ENCODE results near the gene DOCK4.

DOCK4 gene

DNA sequence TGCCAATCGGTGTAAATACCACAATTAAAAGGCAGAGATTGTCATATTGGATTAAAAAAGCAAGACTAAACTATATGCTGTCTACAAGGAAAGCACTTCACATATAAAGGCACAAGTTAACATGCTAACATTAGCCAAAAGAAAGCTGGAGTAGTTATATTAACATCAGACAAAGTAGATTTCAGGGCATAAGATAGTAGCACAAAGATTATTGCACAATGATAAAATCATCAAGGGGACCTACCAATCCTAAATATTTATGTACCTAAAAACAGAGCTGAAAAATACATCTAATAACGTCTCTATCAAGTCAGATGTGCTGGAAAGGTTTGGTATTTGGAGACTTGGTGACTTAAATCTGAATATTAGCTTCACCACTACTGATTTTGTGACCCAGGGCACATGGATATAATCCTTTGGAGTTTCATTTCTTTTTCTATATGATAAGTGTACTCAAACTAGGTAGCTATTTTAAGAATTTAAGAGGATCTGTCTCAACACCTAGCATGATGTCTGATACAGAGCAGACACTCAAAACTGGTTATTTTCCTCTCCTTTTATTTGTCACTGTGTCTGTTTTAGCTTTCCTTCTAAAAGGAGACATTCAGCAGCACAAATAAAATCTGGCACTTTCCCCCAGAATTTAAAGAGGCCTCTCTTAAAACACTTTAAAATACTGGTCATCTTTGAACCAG is 156.5 kb downstream of the DOCK4 start:
- TF ChIP-seq, protein P1, sequence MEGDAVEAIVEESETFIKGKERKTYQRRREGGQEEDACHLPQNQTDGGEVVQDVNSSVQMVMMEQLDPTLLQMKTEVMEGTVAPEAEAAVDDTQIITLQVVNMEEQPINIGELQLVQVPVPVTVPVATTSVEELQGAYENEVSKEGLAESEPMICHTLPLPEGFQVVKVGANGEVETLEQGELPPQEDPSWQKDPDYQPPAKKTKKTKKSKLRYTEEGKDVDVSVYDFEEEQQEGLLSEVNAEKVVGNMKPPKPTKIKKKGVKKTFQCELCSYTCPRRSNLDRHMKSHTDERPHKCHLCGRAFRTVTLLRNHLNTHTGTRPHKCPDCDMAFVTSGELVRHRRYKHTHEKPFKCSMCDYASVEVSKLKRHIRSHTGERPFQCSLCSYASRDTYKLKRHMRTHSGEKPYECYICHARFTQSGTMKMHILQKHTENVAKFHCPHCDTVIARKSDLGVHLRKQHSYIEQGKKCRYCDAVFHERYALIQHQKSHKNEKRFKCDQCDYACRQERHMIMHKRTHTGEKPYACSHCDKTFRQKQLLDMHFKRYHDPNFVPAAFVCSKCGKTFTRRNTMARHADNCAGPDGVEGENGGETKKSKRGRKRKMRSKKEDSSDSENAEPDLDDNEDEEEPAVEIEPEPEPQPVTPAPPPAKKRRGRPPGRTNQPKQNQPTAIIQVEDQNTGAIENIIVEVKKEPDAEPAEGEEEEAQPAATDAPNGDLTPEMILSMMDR (conservative IDR thresholded peaks at IDR 0.05) = no peak
- H3K27ac ChIP-seq = no peak overlapping the region

DNA sequence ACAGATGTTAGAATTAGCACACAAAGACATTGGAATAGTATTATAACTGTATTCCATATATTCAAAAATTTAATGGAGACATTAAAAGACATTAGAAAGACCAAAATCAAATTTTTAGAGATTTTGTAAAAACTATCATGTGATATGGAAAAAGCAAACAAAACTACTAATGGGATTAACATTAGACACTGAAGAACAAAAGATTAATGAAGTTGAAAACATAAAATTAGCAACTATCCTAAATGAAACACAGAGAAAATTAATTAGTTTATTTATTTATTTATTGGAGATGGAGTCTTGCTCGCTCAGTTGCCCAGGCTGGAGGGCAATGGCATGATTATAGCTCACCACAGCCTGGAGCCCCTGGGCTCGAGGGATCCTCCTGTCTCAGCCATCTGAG is 158.8 kb downstream of the DOCK4 start:
- no peak overlapping the region for H3K27ac ChIP-seq
- TF ChIP-seq, protein P1 (conservative IDR thresholded peaks at IDR 0.05) = no peak
- no peak for TF ChIP-seq ZFX (IDR thresholded peaks at IDR 0.05)

DNA sequence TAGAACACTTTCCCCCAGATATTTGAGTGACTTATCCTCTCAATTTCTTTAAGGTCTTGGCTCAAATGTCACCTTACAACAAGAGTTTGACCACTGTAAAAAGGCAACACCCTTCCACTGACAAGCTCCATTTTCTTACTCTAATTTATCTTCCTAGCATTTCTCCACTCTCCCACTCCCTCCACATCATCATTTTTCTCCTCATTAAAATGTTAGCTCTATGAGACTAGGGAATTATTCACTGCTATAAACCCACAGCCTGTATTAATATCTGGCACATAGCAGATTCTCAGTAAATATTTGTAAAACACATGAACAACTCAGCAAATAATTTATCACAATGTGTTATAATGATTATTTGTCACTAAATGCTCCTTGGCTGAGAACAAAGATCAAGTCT is 161.0 kb downstream of the DOCK4 start:
- no peak for TF ChIP-seq ZFX (IDR thresholded peaks at IDR 0.05)
- TF ChIP-seq, protein P1 (conservative IDR thresholded peaks at IDR 0.05) = no peak
- H3K27ac ChIP-seq = no peak overlapping the region

- TF ChIP-seq, protein P1 (conservative IDR thresholded peaks at IDR 0.05) = no peak
- H3K27ac ChIP-seq = no peak overlapping the region
Observed at GRCh38 chr7:112042631-112043030, 163.6 kb downstream of the DOCK4 start.

DNA sequence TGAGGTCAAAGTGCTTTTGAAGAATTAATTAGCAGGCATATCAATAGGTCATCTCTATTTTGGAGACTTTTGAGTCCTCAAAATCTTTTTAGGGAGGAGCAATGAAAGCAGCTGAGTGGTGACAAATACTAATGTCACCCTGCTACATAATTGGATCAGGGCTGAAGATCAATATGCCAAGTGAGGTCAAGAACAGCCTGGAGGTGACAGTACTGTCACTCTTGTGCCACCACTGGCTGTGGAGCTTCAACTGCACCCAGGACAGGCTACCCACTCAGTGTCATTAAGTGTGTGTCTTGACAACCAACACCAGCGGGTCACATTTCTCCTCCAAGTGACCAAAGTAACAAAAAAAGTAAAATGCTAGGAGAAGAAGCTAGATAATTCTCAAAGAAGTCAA is 167.8 kb downstream of the DOCK4 start:
- no peak overlapping the region for H3K27ac ChIP-seq
- TF ChIP-seq ZFX (IDR thresholded peaks at IDR 0.05) = no peak
- TF ChIP-seq, protein P1 (conservative IDR thresholded peaks at IDR 0.05) = no peak

GRCh38 chr7:112036071-112036470 is 170.1 kb downstream of the DOCK4 start:
- no peak overlapping the region for H3K27ac ChIP-seq
- TF ChIP-seq, protein P1 (conservative IDR thresholded peaks at IDR 0.05) = no peak
- TF ChIP-seq ZFX (IDR thresholded peaks at IDR 0.05) = no peak

GRCh38 chr7:112031689-112032088 is 174.5 kb downstream of the DOCK4 start:
- TF ChIP-seq ZFX (IDR thresholded peaks at IDR 0.05) = no peak
- TF ChIP-seq, protein P1 (conservative IDR thresholded peaks at IDR 0.05) = no peak
- H3K27ac ChIP-seq = no peak overlapping the region

Data from C4-2B (cell line).